IPS-NIHi11 (cell line): Measurements from ENCODE around the gene LRRC1.

Experiments used
- DNase-seq: peaks from one replicate; pipeline ENCODE4 v3.0.0; 2012; ENCODE audit warnings: mixed read lengths, low spot score

The LRRC1 gene

DNA sequence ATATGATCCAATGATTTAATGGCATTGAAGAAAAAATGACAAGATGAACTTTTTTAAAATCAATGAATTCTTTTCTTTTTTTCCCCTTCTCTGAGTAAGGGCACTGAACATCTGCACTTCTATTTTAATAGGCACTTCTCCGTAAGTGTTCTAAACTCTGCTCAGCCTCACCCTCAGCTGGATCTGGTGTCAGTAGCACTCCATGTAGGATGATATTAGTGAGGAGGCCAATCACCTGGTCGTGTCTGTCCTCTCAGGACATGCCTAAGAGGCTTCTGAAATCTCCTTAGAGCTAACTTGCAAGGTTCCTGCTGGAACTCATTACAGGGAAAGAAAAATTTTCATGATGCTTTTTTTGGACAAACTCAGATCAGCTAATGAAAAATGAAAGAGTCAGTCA is 167.8 kb downstream of the LRRC1 start:
- DNase-seq: no peak

DNA sequence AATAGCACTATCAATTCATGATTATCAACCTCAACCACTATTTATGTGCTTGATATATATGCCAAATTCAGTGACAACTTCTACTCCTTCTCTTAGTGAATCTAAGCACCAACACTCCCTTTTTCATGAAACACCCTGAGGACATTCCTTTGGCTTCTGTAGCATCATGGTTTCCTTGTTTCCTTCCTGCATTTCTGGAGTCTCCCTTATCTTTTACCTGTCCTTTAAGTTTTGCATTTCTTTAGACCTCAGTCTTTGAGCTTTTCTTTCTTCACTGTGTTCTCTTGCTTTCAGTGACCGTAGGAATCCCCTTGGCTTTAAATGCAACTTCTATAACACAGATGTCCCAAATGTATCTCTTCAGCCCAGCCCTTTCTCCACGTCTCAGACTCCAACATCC is 172.6 kb downstream of the LRRC1 start:
- DNase-seq: no peak
